ENCODE results near the gene GFM2. TPM values are rescaled to one million over a fixed set of nuclear protein-coding genes. Genes with fewer than 3 reads are reported as not detected.

Gene GFM2
- total RNA-seq, 1 experiment from 2014 or later: 22.5 TPM

GRCh38 chr5:74725331-74725730 is 41.6 kb downstream of the GFM2 start:
- TF ChIP-seq SIN3A (IDR thresholded peaks at IDR 0.05; ENCODE audit: borderline replicate concordance, insufficient read depth, low read depth, low read length) (no peak), TCF7L2 (IDR thresholded peaks at IDR 0.05; ENCODE audit: low read depth, low read length) (no peak), POLR2AphosphoS5 (IDR thresholded peaks at IDR 0.05; ENCODE audit: low read depth, low read length) (no peak), CTCF (IDR thresholded peaks at IDR 0.05) (no peak)
- TF ChIP-seq, protein P1, sequence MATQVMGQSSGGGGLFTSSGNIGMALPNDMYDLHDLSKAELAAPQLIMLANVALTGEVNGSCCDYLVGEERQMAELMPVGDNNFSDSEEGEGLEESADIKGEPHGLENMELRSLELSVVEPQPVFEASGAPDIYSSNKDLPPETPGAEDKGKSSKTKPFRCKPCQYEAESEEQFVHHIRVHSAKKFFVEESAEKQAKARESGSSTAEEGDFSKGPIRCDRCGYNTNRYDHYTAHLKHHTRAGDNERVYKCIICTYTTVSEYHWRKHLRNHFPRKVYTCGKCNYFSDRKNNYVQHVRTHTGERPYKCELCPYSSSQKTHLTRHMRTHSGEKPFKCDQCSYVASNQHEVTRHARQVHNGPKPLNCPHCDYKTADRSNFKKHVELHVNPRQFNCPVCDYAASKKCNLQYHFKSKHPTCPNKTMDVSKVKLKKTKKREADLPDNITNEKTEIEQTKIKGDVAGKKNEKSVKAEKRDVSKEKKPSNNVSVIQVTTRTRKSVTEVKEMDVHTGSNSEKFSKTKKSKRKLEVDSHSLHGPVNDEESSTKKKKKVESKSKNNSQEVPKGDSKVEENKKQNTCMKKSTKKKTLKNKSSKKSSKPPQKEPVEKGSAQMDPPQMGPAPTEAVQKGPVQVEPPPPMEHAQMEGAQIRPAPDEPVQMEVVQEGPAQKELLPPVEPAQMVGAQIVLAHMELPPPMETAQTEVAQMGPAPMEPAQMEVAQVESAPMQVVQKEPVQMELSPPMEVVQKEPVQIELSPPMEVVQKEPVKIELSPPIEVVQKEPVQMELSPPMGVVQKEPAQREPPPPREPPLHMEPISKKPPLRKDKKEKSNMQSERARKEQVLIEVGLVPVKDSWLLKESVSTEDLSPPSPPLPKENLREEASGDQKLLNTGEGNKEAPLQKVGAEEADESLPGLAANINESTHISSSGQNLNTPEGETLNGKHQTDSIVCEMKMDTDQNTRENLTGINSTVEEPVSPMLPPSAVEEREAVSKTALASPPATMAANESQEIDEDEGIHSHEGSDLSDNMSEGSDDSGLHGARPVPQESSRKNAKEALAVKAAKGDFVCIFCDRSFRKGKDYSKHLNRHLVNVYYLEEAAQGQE (IDR thresholded peaks at IDR 0.05; ENCODE audit: insufficient read depth in 1 of 2, low read depth in 2 of 2, low read length in 1 of 2): no peak
- H3K4me3 ChIP-seq (ENCODE audit: low read depth in 2 of 2, low read length in 2 of 2): no peak overlapping the region
- peaks cover 49% of the 10 kb centered on the region for H3K36me3 ChIP-seq (ENCODE audit: control insufficient read depth, insufficient read depth, low read length)
- H3K27me3 ChIP-seq (ENCODE audit: control insufficient read depth, insufficient read depth, low read length): no peaks in the 10 kb centered on the region
- H3K9me3 ChIP-seq (ENCODE audit: control insufficient read depth, insufficient read depth, low read depth, low read length): no peaks in the 10 kb centered on the region
- ATAC-seq: no peak
- in situ Hi-C loops (cut with HindIII; ENCODE audit: low pct_unique_long_range_greater_than_20kb, low sequenced_read_pairs): no loop called here
- H3K4me1 ChIP-seq (ENCODE audit: control insufficient read depth, insufficient read depth, low read length): no peaks in the 10 kb centered on the region
- intact Hi-C loops (cut with micrococcal nuclease; ENCODE audit: unreplicated experiment): no loop called here
- no peak overlapping the region for H3K27ac ChIP-seq (ENCODE audit: low read length)
- ChIA-PET POLR2A (no interaction called here), CTCF (no interaction called here)
- DNase-seq (ENCODE audit: low read depth, low spot score): no peak
- BruUV-seq (replicated peaks): no TSS peak

- in situ Hi-C loops (cut with HindIII; ENCODE audit: low pct_unique_long_range_greater_than_20kb, low sequenced_read_pairs): no loop called here
- H3K4me1 ChIP-seq (ENCODE audit: control insufficient read depth, insufficient read depth, low read length): no peaks in the 10 kb centered on the region
- no peak overlapping the region for H3K4me3 ChIP-seq (ENCODE audit: low read depth in 2 of 2, low read length in 2 of 2)
- POLR2A ChIA-PET: no interaction called here
- DNase-seq (ENCODE audit: low read depth, low spot score) (no peak), ATAC-seq (no peak)
- H3K27ac ChIP-seq (ENCODE audit: low read length): no peak overlapping the region
- H3K36me3 ChIP-seq (ENCODE audit: control insufficient read depth, insufficient read depth, low read length): peaks cover 53% of the 10 kb centered on the region
- intact Hi-C loops (cut with micrococcal nuclease; ENCODE audit: unreplicated experiment): no loop called here
- TF ChIP-seq POLR2AphosphoS5 (IDR thresholded peaks at IDR 0.05; ENCODE audit: low read depth, low read length) (no peak), CTCF (IDR thresholded peaks at IDR 0.05) (no peak), TCF7L2 (IDR thresholded peaks at IDR 0.05; ENCODE audit: low read depth, low read length) (no peak), SIN3A (IDR thresholded peaks at IDR 0.05; ENCODE audit: borderline replicate concordance, insufficient read depth, low read depth, low read length) (no peak)
- TF ChIP-seq, protein P1 (IDR thresholded peaks at IDR 0.05; ENCODE audit: insufficient read depth in 1 of 2, low read depth in 2 of 2, low read length in 1 of 2): no peak
- no TSS peak for BruUV-seq (replicated peaks)
- CTCF ChIA-PET: no interaction called here
- no peaks in the 10 kb centered on the region for H3K9me3 ChIP-seq (ENCODE audit: control insufficient read depth, insufficient read depth, low read depth, low read length)
- H3K27me3 ChIP-seq (ENCODE audit: control insufficient read depth, insufficient read depth, low read length): no peaks in the 10 kb centered on the region
Observed at GRCh38 chr5:74722271-74722670, 44.6 kb downstream of the GFM2 start.

Data from Panc1 (cell line).